ENCODE measurements around the gene RPLP2. TPM values are rescaled to one million over a fixed set of nuclear protein-coding genes. Genes with fewer than 3 reads are reported as not detected.
A peak's percentile ranks its signal among the peaks of the same experiment; 100 is the strongest.

RPLP2 gene
- total RNA-seq, 1 donor from 2014 or later = 2,024 TPM

DNA sequence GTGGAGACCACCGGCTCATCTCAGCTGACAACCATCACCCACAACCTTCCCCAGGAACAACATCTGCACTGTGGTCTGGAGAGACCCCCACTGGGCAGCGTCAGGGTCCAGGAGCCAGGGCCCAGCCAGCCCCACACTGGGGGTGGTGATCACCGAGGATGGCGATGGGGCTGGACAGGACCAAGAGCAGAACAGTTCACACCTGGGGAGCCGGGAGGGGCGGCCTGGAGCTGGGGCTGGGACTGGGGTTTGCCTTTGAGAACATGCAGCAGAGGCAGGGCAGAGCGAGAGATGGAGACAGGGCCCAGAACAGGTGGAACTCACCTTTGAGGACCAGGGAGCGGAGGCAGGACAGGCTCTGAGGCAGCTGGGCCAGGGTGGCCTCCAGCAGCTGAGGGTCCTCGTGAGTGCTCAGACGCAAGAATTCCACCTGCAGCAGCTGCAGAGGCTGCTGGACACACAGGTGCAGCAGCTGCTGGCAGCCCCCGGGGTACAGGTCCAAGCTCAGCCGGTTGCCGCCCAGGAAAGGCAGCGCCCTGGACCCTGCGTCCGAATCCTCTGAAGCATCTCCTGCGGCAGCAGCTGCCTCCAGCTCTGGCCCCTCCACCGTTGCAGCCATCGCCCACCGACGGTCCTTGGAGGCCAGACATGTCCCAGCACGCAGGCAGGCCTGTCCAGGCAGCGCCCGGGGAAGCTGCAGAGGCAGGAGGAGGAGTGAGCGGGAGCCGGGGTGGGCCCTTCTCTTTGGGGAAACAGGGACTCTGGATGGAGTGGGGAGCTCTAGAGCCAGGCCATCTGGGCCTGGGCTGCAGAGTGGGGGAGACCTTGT lies 5.8 kb upstream of the RPLP2 start:
- DNase-seq (ENCODE audit: low spot score) = peak; percentile 81

DNA sequence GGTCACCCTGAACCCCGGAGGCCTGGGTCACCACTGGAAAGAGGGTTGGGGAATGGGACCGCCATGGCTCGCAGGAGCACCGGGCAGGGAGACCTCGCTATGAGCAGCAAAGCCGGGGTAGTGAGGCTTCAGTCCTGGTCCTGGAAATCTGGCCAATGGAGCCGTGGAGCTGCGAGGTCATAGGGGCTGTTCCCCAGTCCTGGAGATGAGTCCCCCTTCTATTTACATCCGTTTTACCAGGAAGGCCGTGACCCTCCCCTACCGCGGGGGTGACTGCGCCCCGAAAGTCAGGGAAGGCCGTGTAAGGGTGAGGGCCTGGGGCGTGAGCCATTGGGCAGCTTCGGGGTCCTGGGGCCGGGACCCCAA lies 5.2 kb upstream of the RPLP2 start:
- no peak for DNase-seq (ENCODE audit: low spot score)

DNA sequence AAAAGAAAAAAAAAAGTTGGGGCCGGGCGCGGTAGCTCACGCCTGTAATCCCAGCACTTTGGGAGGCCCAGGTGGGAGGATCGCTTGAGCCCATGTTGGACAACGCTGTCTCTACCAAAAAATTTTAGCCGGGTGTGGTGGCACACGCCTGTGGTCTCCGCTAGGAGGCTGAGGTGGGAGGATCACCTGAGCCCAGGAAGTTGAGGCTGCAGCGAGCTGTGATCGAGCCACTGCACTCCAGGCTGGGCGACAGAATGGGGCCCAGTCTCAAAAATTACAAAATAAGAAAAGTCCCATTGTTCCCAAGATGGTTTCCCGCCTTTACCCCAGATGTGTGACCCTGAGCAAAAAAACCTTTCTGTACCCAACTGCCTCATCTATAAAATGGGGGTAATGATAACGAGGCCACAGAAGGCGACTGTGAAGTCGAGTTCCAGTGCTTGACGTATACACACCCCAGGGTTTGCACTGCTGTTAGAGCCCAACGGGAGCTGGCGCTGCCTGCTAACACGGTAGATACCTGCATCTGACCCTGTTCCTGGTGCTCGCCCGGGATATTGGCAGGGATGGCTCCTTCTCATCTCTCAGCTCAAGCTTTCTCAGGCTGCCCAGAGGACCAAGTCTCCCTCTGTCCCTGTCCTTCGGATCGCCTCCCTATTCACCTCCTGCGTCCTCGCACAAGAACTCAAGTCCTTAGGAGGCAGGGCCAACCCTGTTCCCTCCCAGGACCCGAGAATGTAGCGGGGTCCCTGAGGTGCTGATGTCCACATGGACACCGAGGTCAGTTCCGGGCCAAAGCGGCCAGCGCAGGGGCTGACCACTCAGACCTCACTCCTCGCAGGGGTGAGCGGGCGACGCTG lies 1.1 kb upstream of the RPLP2 start:
- no peak for DNase-seq (ENCODE audit: low spot score)

DNA sequence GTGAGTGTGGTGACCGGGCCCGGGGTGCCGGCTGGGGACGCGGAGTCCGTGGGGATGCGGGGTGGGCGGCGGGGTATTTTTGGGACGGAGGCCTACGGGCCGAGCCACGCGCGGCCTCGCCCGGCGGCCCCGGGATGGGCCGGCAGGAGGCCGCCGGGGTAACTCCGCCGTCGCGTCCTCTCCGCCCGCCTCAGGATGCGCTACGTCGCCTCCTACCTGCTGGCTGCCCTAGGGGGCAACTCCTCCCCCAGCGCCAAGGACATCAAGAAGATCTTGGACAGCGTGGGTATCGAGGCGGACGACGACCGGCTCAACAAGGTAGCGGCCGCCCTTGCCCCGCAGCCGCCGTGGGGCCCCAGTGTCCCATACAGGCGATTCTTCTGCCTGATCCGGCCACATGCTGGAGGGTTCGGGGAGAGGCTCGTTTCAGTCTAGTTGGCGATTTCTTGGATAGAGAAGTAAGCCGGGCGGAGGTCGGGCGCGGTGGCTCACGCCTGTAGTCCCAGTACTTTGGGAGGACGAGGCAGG lies 337 bp downstream of the RPLP2 start:
- DNase-seq (ENCODE audit: low spot score) = no peak

DNA sequence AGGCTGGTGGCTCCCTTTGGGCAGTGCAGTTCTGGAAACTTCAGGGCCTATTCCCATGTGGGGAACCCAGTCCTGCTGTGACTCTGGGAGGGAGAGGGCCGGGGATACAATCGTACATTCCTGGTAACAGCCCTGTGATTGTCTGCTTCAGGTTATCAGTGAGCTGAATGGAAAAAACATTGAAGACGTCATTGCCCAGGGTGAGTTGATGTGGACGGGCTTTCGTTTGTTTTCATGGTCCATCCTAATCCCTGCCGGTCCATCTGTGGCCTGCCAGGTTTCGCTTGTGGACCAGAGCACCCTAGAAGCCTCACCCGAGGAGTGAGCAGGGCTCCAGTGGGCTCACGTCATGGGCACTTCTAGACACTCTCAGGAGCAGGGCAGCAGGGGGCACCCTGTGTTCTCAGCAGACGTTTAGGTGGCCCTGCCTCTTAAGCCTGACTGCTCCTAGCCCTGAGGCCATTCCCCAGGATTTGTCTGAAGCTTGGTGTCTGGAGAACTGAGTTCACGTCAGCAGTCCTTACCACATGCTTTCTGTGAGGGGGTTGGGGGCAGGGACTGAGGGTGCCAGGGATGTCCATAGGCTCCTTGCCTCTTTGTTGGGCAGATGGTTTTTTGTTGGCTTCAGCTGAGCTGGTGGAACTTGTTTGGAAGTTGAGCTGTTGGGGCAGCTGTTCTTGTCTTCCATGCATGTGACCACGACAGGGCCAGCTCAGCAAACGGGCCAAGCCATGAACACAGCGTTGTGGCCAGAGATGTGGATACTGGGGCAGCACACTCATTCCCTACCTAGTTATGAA lies 1.9 kb downstream of the RPLP2 start:
- no peak for DNase-seq (ENCODE audit: low spot score)

DNA sequence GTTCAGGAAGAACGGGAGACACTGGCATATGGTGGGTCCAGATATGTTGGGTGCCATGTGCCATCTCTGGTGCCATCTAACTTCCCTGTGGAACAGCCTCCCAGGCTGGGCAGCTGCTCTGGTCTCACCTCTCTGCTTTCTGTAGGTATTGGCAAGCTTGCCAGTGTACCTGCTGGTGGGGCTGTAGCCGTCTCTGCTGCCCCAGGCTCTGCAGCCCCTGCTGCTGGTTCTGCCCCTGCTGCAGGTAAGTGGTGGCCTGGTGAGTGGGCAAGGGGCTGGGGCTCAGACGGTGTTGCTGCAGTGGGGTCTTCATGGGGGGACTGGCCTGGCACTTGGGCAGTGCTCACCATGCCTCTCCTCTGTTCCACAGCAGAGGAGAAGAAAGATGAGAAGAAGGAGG lies 2.6 kb downstream of the RPLP2 start:
- no peak for DNase-seq (ENCODE audit: low spot score)

DNA sequence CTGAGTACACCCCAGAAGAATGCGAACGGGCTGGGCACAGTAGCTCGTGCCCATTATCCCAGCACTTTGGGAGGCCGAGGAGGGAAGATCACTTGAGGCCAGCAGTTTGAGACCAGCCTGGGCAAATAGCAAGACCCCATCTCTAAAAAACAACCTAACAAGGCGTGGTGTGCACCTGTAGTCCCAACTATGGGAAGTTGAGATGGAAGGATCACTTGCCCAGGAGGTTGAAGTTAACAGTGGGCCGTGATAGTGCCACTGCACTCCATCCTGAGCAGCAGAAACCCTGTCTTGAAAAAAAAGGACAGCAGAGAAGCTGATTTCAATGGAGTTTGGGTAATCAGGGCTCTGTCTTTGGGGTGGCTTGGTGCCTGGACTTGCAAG lies 3.3 kb downstream of the RPLP2 start:
- DNase-seq (ENCODE audit: low spot score) = no peak

DNA sequence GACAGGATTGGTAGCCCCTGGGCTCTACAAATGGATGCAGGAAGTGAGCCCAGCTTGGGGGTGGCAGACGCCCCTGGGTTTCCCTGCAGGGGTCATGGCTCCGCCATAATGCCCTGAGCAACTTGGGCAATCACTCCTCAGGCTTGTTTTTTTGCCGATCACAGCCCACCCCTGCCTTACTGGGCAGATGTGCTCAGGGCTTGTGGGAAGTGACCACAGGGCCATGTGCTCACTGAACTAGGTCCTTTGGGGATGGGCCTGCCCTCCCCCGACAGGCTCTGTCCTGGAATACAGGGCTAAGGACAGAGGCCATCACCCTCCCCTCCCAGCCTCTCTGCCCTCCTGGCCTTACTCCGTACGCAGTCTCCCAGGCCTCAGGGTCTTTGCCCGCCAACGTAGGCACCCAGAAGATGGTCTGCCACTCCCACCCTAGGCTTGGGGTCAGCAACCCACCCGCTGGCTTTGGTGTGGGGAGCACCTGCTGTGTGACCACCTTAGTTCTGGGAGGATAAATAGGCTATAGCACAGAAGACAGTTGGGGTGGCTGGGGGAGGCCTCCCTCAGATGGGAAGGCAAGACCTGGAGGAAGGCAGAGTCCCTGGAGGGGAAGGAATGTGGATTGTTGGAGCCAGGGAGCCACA lies 3.8 kb downstream of the RPLP2 start:
- no peak for DNase-seq (ENCODE audit: low spot score)

DNA sequence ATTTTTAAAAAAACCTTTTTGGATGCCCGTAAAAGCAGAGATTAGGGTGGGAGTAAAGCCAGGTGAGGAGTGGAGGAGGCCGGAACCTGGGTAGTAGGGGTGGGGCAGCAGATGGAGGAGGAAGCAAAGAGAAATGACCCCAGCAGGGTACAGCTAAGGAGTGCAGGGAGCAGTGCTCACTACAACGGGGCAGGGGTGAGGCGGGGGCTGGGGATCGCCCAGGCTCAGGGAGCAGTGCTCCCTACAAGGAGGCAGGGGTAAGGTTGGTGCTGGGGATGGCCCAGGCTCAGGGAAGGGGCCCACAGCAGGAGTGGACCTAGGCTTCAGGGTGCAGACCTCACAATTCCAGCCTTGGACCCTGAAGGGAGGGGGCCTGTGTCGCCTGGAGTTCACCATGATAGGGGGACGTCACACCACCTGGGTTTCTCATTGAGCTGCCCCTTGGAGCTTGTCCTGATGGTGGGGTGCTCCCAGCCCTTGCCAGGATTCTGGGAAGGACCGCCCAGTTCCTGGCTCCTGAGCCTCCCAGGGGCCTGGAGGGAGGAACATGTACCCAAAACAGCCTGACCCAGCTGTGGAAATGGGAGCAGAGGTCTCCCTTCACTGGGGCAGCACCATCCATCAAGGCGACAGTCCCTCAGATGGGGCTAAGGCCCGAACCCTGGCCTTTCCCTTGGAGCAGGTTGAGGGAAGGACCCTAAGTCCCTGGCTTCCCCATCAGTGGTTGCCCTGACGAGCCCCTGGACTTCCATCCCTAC lies 6.1 kb downstream of the RPLP2 start:
- DNase-seq (ENCODE audit: low spot score) = no peak

DNA sequence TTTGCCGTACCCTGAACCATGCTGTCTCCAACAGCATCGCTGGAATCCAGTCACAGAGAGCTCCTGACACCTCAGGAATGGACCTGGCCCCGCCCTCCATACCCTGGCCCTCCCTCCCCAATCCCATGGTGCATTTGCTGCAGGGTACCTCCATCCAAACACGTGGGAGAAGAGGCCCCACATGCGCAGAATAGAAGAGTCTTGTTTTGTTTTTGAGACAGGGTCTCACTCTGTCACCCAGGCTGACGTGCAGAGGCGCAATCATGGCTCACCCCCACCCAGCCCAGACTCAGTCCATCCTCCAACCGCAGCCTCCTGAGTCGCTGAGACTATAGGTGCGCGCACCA lies 6.6 kb downstream of the RPLP2 start:
- no peak for DNase-seq (ENCODE audit: low spot score)

DNA sequence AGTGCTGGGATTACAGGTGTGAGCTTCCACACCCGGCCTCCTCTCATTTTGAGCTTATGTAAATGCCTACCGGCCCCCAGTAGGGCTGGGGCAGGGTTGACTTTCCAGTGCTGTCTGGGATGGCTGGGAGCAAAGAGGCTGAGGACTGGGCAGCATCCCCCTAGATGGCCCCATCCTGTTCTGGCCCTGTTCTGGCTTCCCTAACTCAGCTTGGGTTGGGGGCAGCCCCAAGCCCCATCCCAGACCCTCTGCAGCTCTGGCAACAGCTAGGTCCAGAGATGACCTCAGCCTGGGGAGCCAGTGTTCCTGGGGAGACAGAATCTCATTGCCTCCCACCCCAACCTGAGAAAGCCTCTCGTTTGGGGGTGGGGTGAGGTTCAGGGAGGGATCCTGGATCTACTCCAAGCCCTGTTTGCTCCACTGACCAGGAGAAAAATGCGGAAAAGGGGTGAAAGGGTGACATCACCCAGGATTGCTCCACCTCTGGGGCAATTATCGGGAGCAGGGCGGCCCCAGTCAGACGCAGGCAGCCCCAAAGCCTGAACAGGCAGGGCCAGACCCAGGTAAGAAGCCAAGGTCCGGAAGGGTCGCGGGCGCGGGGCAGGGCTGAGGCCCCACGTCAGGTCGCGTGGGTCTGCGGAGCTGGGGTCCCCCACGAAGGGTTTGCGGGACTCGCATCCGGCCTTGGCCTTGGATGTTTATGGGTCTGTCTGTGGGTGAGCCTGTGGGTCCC lies 8.8 kb downstream of the RPLP2 start, which contains the start of gene PNPLA2:
Gene PNPLA2, plus strand, starts transcription at position 519 of the 733 bp plus-strand sequence. CDS start 805 bp downstream, outside the sequence.
- peak; percentile 84 for DNase-seq (ENCODE audit: low spot score)

DNA sequence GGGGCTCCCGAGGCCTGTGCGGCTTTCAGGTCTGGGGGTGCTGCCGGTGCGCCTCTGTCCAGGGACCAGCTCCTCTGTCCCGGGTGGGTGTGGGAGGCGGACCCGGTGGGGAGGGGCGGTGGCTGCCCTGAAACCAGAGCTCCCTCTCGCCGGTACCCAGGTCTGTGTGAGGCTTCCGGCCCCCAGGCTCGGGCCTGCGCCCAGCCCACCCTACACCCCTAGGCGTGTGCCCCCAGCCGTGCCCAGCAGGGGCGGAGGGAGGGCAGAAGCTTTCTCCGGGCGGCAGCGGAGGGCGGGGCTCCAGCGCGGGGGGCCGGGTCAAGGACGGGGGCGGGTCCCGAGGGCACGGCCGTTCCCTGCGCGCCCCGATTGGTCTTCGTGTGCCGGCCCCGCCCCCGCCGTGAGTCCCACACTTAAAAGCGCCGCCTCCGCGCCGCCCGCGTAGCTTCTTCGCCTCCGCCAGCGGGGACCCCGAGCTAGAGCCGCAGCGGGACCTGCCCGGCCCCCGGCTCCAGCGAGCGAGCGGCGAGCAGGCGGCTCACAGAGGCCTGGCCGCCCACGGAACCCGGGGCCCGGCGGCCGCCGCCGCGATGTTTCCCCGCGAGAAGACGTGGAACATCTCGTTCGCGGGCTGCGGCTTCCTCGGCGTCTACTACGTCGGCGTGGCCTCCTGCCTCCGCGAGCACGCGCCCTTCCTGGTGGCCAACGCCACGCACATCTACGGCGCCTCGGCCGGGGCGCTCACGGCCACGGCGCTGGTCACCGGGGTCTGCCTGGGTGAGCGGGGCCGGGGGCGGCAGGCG lies 9.6 kb downstream of the RPLP2 start:
- peak; percentile 95 for DNase-seq (ENCODE audit: low spot score)

DNA sequence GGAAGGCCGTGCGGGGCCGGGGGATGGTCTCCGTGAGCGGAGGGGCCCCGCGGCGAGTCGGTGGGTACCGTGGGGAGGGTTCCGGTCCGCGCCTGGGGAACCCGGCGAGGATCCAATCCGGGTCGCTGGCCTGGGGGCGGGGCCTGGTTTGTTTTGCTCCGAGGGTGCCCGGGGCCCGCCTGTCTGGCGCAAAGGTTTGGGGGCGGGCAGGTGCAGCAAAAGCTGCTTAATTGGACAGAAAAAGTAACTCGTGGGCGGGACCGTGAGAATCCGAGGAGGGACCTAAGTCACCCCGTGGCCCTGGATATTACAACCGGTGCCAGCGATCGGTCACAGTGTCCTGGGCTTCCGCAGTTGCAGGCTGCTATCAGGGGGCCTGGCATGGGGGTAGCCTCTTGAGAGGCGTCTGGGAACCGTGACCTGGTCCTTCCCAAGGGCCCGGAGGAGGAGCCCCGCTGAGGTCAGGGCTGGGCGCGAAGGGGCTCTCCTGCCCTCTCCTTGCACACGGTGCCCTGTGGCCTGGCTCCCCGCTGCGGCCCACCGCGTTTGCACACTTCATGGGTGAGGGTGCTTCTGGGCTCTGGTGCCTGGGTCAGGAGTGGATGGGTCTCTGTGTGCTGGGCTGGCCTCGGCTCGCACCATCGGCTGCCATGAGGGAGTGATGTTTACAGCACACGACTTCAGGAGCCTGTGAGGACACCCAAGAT lies 10.3 kb downstream of the RPLP2 start:
- peak; percentile 93 for DNase-seq (ENCODE audit: low spot score)

DNA sequence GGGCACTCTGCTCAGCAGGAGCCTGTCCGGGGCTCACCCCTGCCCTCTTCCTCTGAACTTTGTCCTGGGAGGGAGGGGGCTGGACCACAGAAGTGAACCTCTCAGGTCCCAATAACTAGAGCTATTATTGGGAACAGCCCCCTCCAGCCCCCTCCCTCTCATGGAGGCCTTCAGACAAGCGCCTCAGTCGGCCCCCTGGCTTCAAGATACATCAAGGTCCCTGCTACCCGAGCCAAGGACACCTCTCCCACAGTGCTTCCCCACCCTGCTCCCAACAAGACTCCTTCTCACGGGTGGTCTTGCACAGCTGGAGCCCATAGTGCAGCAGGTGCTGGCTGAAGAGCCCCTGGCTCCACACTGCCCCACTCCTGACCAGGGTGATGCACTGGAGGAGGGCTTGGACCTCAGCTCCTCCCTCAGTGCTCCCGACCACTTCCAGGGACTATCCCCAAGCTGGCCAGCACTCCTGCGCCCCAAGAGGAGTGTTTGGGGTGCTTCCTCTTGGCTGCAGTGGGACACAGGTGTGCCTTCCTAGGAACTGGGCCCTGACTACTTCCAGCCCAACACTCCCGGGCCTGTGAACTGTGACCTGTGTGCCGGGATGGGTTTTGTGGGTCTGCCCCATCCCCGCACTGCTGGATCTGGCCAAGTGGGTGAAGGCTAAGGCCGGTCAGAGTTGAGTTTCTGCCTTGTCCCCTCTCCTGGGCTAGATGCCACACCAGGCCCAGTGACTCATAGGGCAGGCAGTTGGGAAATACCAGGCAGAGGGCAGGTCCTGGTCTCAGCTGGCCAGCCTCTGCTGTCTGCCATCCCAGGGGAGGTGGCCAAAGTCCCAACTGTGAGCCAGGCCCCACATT lies 11.1 kb downstream of the RPLP2 start:
- DNase-seq (ENCODE audit: low spot score) = no peak

DNA sequence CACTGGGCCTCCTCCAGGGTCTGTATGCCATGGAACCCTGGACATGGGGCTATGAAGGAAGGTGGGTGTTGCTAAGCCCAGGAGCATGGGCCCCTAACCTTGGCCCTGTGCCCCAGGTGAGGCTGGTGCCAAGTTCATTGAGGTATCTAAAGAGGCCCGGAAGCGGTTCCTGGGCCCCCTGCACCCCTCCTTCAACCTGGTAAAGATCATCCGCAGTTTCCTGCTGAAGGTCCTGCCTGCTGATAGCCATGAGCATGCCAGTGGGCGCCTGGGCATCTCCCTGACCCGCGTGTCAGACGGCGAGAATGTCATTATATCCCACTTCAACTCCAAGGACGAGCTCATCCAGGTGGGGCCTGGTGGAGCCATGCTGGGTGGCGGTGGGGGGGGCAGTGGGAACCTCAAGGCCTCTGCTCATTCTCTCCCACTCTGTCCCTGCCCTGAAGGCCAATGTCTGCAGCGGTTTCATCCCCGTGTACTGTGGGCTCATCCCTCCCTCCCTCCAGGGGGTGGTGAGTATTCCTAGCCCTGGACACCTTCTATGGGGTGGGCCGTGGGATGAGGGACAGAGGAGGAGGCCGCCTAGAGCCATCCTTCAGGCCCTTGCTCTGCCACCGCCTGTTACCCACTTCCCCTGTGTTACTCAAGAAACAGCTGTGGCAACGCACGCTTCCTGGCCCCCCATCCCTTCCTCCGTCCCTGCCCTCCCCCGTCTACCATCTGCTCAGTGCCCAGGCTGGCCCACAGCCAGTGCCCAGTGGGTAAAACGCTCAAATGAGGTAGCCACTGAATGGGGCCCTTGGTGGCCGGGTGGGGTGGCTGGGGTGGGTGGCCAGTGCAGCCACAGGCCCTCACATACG lies 12.0 kb downstream of the RPLP2 start:
- DNase-seq (ENCODE audit: low spot score) = no peak

DNA sequence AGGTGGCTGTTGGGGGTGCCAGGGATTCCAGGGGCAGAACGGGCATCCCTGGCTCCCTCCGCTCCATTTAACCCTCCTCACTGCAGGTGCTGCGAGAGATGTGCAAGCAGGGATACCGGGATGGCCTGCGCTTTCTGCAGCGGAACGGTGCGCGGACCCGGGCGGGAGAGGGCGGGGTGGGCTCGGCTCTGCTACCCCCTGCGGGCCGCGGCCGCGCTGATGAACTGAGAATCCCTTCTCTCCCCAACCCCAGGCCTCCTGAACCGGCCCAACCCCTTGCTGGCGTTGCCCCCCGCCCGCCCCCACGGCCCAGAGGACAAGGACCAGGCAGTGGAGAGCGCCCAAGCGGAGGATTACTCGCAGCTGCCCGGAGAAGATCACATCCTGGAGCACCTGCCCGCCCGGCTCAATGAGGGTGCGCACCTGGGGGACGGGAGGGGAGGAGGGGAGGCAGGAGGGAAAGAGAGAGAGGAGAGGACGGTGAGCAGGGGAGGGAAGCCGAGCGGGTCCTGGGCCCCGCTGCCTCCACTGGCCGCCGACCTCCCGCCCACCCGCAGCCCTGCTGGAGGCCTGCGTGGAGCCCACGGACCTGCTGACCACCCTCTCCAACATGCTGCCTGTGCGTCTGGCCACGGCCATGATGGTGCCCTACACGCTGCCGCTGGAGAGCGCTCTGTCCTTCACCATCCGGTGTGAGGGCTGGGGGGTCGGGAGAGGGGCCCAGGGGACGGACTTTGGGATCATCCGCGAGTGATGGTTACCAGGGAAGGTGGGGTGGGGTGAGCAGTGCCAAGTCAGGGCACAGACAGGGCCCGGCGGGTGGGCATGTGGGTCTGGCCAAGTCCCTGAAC lies 13.9 kb downstream of the RPLP2 start:
- no peak for DNase-seq (ENCODE audit: low spot score)

Measured in ureter (tissue), 1 donor.